GM12878 (cell line): ENCODE measurements around the gene ERG. TPM values are rescaled to one million over a fixed set of nuclear protein-coding genes. Genes with fewer than 3 reads are reported as not detected.

Experiments used
- ATAC-seq: fragments of 200-7000 bp; cut with Tn5 transposase; 3 replicates; pipeline ENCODE4 v1.9.1; 2020; ENCODE audit warnings: mild to moderate bottlenecking, moderate library complexity
- BruUV-seq: library from RNA; stranded (reverse); fragments of 400-500 nt; replicated peaks from 2 replicates; lab custom pipeline; 2021; lab: Mats Ljungman, UMichigan
- CTCF ChIA-PET: fragments of 300-600 bp; sonication (Branson Sonifier 250); formaldehyde crosslinking; extraction: SDS; loops from one replicate; lab custom pipeline; 2021; ENCODE audit warnings: inconsistent platforms; lab: Yijun Ruan, JAX
- POLR2A ChIA-PET: fragments of 350-600 bp; formaldehyde crosslinking; extraction: SDS; loops from one replicate; lab custom pipeline; 2021; ENCODE audit warnings: inconsistent platforms; lab: Charles Lee
- RAD21 ChIA-PET: fragments of 300-600 bp; sonication (Branson Sonifier 250); formaldehyde crosslinking; loops from one replicate; lab custom pipeline; 2023; ENCODE audit warnings: antibody characterized with exemption; ENCODE audit not compliant: unreplicated experiment; lab: Charles Lee
- SMC1A ChIA-PET: fragments of 300-600 bp; sonication (Branson Sonifier 250); formaldehyde crosslinking; loops from one replicate; lab custom pipeline; 2023; ENCODE audit not compliant: unreplicated experiment, uncharacterized antibody; lab: Charles Lee
- DNase-seq: peaks from one replicate; pipeline ENCODE4 v3.0.0-alpha.2; 2011; ENCODE audit warnings: low read depth, low spot score
- FAIRE-seq: peaks from 3 replicates; lab custom pipeline; 2011; peaks lifted over from hg19 to GRCh38; lab: Jason Lieb, UNC
- H2AFZ ChIP-seq: 2 replicates; pipeline ENCODE4 v1.6.0; 2011; ENCODE audit warnings: low read depth, low read length, control low read depth; ENCODE audit not compliant: control insufficient read depth
- H3K27ac ChIP-seq: 2 replicates; pipeline ENCODE4 v1.5.1; 2011; ENCODE audit warnings: control low read depth; ENCODE audit not compliant: control insufficient read depth, insufficient read depth
- H3K27me3 ChIP-seq, 2 experiments: replicated peaks in 1 of 2; 2 replicates each; pipeline versions ENCODE4 v1.6.0 to v1.6.1; 2011; ENCODE audit warnings: low read length in 1 of 2; ENCODE audit not compliant: control insufficient read depth in 2 of 2, insufficient read depth in 2 of 2
- H3K36me3 ChIP-seq, 2 experiments: 2 replicates each; pipeline ENCODE4 v1.5.1; 2011; ENCODE audit warnings: low read length in 1 of 2; ENCODE audit not compliant: control insufficient read depth in 2 of 2, insufficient read depth in 2 of 2
- H3K4me1 ChIP-seq: 2 replicates; pipeline ENCODE4 v1.6.1; 2011; ENCODE audit warnings: mild to moderate bottlenecking, low read length, moderate library complexity, mixed read lengths; ENCODE audit not compliant: control insufficient read depth, insufficient read depth
- H3K4me2 ChIP-seq: 2 replicates; pipeline ENCODE4 v1.6.0; 2011; ENCODE audit warnings: control low read depth; ENCODE audit not compliant: control insufficient read depth, insufficient read depth
- H3K4me3 ChIP-seq: fragments of 200-600 bp; sonication (generic); 2 replicates; pipeline ENCODE4 v1.5.1; 2016
- H3K79me2 ChIP-seq: 2 replicates; pipeline ENCODE4 v1.6.0; 2011; ENCODE audit warnings: low read length; ENCODE audit not compliant: control insufficient read depth, insufficient read depth
- H3K9ac ChIP-seq: 2 replicates; pipeline ENCODE4 v1.8.0; 2011; ENCODE audit warnings: low read length, control low read depth, mixed read lengths; ENCODE audit not compliant: control insufficient read depth, insufficient read depth
- H3K9me3 ChIP-seq: replicated peaks from 3 replicates; pipeline ENCODE4 v1.5.1; 2011; ENCODE audit warnings: mild to moderate bottlenecking, low read length; ENCODE audit not compliant: control insufficient read depth, insufficient read depth
- H4K20me1 ChIP-seq: 2 replicates; pipeline ENCODE4 v1.6.0; 2011; ENCODE audit not compliant: control insufficient read depth, insufficient read depth
- FOXM1 ChIP-seq: IDR thresholded peaks from 2 replicates; pipeline ENCODE4 v1.6.1; 2012; ENCODE audit warnings: low read depth, mild to moderate bottlenecking, inconsistent platforms, low read length, moderate library complexity
- IKZF2 ChIP-seq, 2 experiments: fragments of 450-650 bp; IDR thresholded peaks; 2 replicates each; pipeline ENCODE4 v1.6.1; 2017; ENCODE audit warnings: mild to moderate bottlenecking in 2 of 2, moderate library complexity in 2 of 2
- KAT2A ChIP-seq: conservative IDR thresholded peaks from 2 replicates; pipeline ENCODE4 v1.6.1; 2011; ENCODE audit warnings: low read depth, low read length; ENCODE audit not compliant: control insufficient read depth
- WGBS: methylation state at CpG from one replicate; pipeline ENCODE4 v1.1.6; 2016; ENCODE audit warnings: low lambda C conversion rate; ENCODE audit not compliant: insufficient replicate concordance, insufficient coverage; ENCODE audit errors: missing lambda C conversion rate; 5-methylcytosine and 5-hydroxymethylcytosine counted together
- in situ Hi-C: fragments of 300-500 bp; cut with MboI; formaldehyde crosslinking; loops from 9 replicates; pipeline ENCODE4 v1.14.3; 2018; ENCODE audit warnings: mixed read lengths
- intact Hi-C: fragments of 100-400 bp; cut with micrococcal nuclease; formaldehyde crosslinking; loops from one replicate; pipeline ENCODE4 v1.14.2; 2022; ENCODE audit not compliant: unreplicated experiment
- polyA plus RNA-seq, 11 experiments: library from polyadenylated mRNA; depleted of rRNA in 4 of 11; unstranded in 6 of 11; stranded (reverse) in 5 of 11; fragments of >200 nt; fragmentation: Nextera tagmentation in 4 of 11; fragmentation: Illumina TruSeq in 1 of 11; extraction: Ambion mirVana in 4 of 11; extraction: Trizol in 1 of 11; gene quantifications; 1 replicate in 1 of 11; 2 replicates in 10 of 11; pipeline versions ENCODE4 v1.2.1 to v1.2.3, GENCODE V29; 2011 to 2016; ENCODE audit warnings: inconsistent platforms in 2 of 11, missing spikeins in 2 of 11, low read depth in 1 of 11
- total RNA-seq, 4 experiments: library from RNA; depleted of rRNA in 3 of 4; stranded (reverse); fragments of >200 nt in 3 of 4; fragmentation: Illumina TruSeq in 1 of 4; extraction: Trizol in 1 of 4; gene quantifications; 2 replicates each; pipeline versions ENCODE4 v1.2.1 to v1.2.3, GENCODE V29; 2013 to 2021
- TF ChIP-seq, protein P1 (sequence below): fragments of 450-650 bp; IDR thresholded peaks from 2 replicates; pipeline ENCODE4 v1.6.1; 2016; ENCODE audit warnings: mild to moderate bottlenecking
- TF ChIP-seq, protein P2 (sequence below): fragments of 450-650 bp; IDR thresholded peaks from 2 replicates; pipeline ENCODE4 v1.6.1; 2017; ENCODE audit warnings: mild to moderate bottlenecking, low read depth, inconsistent platforms; ENCODE audit not compliant: poor library complexity, severe bottlenecking
- TF ChIP-seq, protein P3 (sequence below), 3 experiments: IDR thresholded peaks in 2 of 3; conservative IDR thresholded peaks in 1 of 3; 2 replicates each; pipeline ENCODE4 v1.5.1; 2011; ENCODE audit warnings: low read depth in 3 of 3, low read length in 3 of 3, mild to moderate bottlenecking in 3 of 3, control low read depth in 2 of 3, moderate library complexity in 2 of 3, inconsistent platforms in 1 of 3, mixed read lengths in 1 of 3; ENCODE audit not compliant: control insufficient read depth in 2 of 3, insufficient read depth in 1 of 3; ENCODE audit errors: extremely low read depth in 1 of 3

The ERG gene
- total and polyA plus RNA-seq, 10 of the 15 experiments (the other 5 are each of a cell fraction or from before 2014, with no cell fraction given): not detected

DNA sequence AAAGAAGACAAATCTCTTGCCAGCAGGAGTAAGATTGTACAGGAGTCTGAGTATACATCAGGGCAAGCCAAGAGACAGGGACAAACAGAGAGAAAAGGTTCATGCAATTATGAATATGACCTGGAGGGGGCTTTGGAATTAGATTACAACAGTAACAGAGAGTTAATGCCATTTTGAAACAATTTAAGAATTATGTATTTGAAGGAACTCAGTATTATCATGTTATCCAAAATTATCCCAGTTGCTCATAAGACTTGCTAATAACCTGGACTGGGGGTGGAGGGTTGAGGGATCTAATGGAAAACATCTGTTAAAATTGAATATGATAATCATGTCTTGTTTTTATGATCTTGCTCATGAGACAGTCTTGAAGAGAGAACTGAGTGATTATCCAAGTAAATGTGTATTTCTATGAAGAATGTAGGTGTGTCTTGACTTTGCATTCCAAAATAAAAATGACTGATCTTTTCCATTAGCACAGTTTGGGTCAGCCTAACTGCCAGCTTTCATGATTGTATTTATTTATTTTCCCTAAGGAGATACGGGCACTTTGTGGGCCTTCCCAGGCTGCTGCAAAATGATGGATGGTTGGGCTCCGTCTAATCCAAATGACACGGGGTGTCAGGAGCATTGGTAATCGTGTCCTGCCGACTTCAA is 117.7 kb downstream of the ERG start:
- no peak overlapping the region for H3K9ac ChIP-seq
- peaks cover 0 to 7% of the 10 kb centered on the region in 2 experiments; a peak in 3 of 4 replicates for H3K27me3 ChIP-seq
- ChIA-PET CTCF (no interaction called here), SMC1A (no interaction called here), POLR2A (no interaction called here), RAD21 (no interaction called here)
- H2AFZ ChIP-seq: no peak overlapping the region
- in situ Hi-C loops (no loop called here), intact Hi-C loops (no loop called here)
- no peak for TF ChIP-seq KAT2A
- TF ChIP-seq, protein P1, sequence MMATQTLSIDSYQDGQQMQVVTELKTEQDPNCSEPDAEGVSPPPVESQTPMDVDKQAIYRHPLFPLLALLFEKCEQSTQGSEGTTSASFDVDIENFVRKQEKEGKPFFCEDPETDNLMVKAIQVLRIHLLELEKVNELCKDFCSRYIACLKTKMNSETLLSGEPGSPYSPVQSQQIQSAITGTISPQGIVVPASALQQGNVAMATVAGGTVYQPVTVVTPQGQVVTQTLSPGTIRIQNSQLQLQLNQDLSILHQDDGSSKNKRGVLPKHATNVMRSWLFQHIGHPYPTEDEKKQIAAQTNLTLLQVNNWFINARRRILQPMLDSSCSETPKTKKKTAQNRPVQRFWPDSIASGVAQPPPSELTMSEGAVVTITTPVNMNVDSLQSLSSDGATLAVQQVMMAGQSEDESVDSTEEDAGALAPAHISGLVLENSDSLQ: no peak
- TF ChIP-seq, protein P2, sequence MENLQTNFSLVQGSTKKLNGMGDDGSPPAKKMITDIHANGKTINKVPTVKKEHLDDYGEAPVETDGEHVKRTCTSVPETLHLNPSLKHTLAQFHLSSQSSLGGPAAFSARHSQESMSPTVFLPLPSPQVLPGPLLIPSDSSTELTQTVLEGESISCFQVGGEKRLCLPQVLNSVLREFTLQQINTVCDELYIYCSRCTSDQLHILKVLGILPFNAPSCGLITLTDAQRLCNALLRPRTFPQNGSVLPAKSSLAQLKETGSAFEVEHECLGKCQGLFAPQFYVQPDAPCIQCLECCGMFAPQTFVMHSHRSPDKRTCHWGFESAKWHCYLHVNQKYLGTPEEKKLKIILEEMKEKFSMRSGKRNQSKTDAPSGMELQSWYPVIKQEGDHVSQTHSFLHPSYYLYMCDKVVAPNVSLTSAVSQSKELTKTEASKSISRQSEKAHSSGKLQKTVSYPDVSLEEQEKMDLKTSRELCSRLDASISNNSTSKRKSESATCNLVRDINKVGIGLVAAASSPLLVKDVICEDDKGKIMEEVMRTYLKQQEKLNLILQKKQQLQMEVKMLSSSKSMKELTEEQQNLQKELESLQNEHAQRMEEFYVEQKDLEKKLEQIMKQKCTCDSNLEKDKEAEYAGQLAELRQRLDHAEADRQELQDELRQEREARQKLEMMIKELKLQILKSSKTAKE: no peak
- no peak for TF ChIP-seq IKZF2 (IDR thresholded peaks at IDR 0.05)
- TF ChIP-seq, protein P3, sequence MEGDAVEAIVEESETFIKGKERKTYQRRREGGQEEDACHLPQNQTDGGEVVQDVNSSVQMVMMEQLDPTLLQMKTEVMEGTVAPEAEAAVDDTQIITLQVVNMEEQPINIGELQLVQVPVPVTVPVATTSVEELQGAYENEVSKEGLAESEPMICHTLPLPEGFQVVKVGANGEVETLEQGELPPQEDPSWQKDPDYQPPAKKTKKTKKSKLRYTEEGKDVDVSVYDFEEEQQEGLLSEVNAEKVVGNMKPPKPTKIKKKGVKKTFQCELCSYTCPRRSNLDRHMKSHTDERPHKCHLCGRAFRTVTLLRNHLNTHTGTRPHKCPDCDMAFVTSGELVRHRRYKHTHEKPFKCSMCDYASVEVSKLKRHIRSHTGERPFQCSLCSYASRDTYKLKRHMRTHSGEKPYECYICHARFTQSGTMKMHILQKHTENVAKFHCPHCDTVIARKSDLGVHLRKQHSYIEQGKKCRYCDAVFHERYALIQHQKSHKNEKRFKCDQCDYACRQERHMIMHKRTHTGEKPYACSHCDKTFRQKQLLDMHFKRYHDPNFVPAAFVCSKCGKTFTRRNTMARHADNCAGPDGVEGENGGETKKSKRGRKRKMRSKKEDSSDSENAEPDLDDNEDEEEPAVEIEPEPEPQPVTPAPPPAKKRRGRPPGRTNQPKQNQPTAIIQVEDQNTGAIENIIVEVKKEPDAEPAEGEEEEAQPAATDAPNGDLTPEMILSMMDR (IDR thresholded peaks at IDR 0.05 in 2 of 3, conservative IDR thresholded peaks at IDR 0.05 in 1 of 3; ENCODE audit: control insufficient read depth in 2 of 3, extremely low read depth in 1 of 3, insufficient read depth in 1 of 3, low read depth in 3 of 3, low read length in 3 of 3): 0 out of 6 replicates have a peak, but pooled peaks of 2 of the 3 experiments have one; percentile 9 to 11
- no peak for TF ChIP-seq FOXM1
- no peak overlapping the region for H3K27ac ChIP-seq
- no peak for FAIRE-seq
- no peaks in the 10 kb centered on the region for H3K9me3 ChIP-seq
- H3K79me2 ChIP-seq: no peaks in the 10 kb centered on the region
- no peaks in the 10 kb centered on the region for H3K4me1 ChIP-seq
- 2% methylated on average over 5 of the region's 5 CpGs for WGBS
- H3K36me3 ChIP-seq: no peaks in the 10 kb centered on the region
- H3K4me3 ChIP-seq: no peak overlapping the region
- BruUV-seq: no TSS peak
- ATAC-seq: 0 out of 3 replicates have a peak, but pooled peaks have one; percentile 41
- H3K4me2 ChIP-seq: no peak overlapping the region
- H4K20me1 ChIP-seq: no peaks in the 10 kb centered on the region
- no peak for DNase-seq
